CD4-positive, alpha-beta T cell (primary cell): ENCODE data around the gene DPAGT1. TPM values are rescaled to one million over a fixed set of nuclear protein-coding genes. Genes with fewer than 3 reads are reported as not detected.

Source experiments
- ATAC-seq: fragments of 200-7000 bp; cut with Tn5 transposase; one replicate; pipeline ENCODE4 v1.10.0; 2022; ENCODE audit warnings: mild to moderate bottlenecking; ENCODE audit not compliant: poor library complexity
- CTCF ChIA-PET: fragments of 350-600 bp; sonication (Branson Sonifier 250); formaldehyde crosslinking; loops from one replicate; lab custom pipeline; 2021; ENCODE audit warnings: antibody characterized with exemption, inconsistent platforms; lab: Charles Lee
- POLR2A ChIA-PET: fragments of 350-600 bp; sonication (Branson Sonifier 250); formaldehyde crosslinking; loops from one replicate; lab custom pipeline; 2021; ENCODE audit warnings: antibody characterized with exemption, inconsistent platforms; lab: Charles Lee
- DNase-seq, 14 experiments: peaks; one replicate each; pipeline ENCODE4 v3.0.0-alpha.2; 2013 to 2020; ENCODE audit warnings: mixed read lengths in 2 of 14
- H3K27ac ChIP-seq, 2 donors: one replicate each; pipeline versions ENCODE4 v1.5.1 to v1.7.0; 2013; ENCODE audit warnings: low read length in 2 of 2, low read depth in 1 of 2, mild to moderate bottlenecking in 1 of 2
- H3K27me3 ChIP-seq, 2 experiments: 1 replicate in 1 of 2; 2 replicates in 1 of 2; pipeline versions ENCODE4 v1.6.1 to v1.7.0; 2013; ENCODE audit warnings: low read length in 2 of 2, control low read depth in 1 of 2, mild to moderate bottlenecking in 1 of 2, moderate library complexity in 1 of 2; ENCODE audit not compliant: insufficient read depth in 2 of 2, control insufficient read depth in 1 of 2
- H3K36me3 ChIP-seq: one replicate; pipeline ENCODE4 v1.6.1; 2013; ENCODE audit warnings: low read length, control low read depth; ENCODE audit not compliant: insufficient read depth
- H3K4me1 ChIP-seq: one replicate; pipeline ENCODE4 v1.6.1; 2013; ENCODE audit warnings: low read length, control low read depth; ENCODE audit not compliant: insufficient read depth
- H3K4me3 ChIP-seq: one replicate; pipeline ENCODE4 v1.5.1; 2013; ENCODE audit warnings: mild to moderate bottlenecking, low read length, moderate library complexity
- H3K9me3 ChIP-seq, 2 experiments: 1 replicate in 1 of 2; 2 replicates in 1 of 2; pipeline versions ENCODE4 v1.6.1 to v1.7.0; 2013; ENCODE audit warnings: low read length in 2 of 2, mild to moderate bottlenecking in 2 of 2, control low read depth in 1 of 2, moderate library complexity in 1 of 2; ENCODE audit not compliant: control insufficient read depth in 1 of 2, insufficient read depth in 1 of 2
- H3K27ac Mint-ChIP-seq: one replicate; pipeline ENCODE4 v1.8.0; 2020; ENCODE audit warnings: mixed read lengths
- H3K27me3 Mint-ChIP-seq: one replicate; pipeline ENCODE4 v1.8.0; 2021; ENCODE audit warnings: mixed read lengths
- H3K36me3 Mint-ChIP-seq: one replicate; pipeline ENCODE4 v1.8.0; 2021; ENCODE audit warnings: low read depth, mixed read lengths
- H3K4me1 Mint-ChIP-seq: one replicate; pipeline ENCODE4 v1.8.0; 2021; ENCODE audit warnings: low read depth, mixed read lengths
- H3K4me3 Mint-ChIP-seq: one replicate; pipeline ENCODE4 v1.8.0; 2020; ENCODE audit warnings: mild to moderate bottlenecking, mixed read lengths
- H3K9me3 Mint-ChIP-seq: one replicate; pipeline ENCODE4 v1.8.0; 2020; ENCODE audit warnings: mixed read lengths
- CTCF ChIP-seq: fragments of 200-600 bp; IDR thresholded peaks from one replicate; pipeline ENCODE4 v1.8.0; 2022; ENCODE audit warnings: antibody characterized with exemption, mild to moderate bottlenecking
- intact Hi-C, 2 experiments: fragments of 100-400 bp; cut with DNase I in 1 of 2; cut with micrococcal nuclease in 1 of 2; formaldehyde crosslinking; loops; one replicate each; pipeline versions ENCODE4 v1.15.1 to v1.9.0; 2023 to 2025; cut with DNase I, micrococcal nuclease
- total RNA-seq, 174 experiments: library from RNA in 2 of 174; stranded (reverse) in 2 of 174; gene quantifications; one replicate each; pipeline ENCODE4 v1.2.3 and lab custom pipeline; 2021 to 2026

DPAGT1 gene
- total RNA-seq, 2 experiments from 2014 or later, result 9.5 to 11.7 TPM

- ATAC-seq (no peak), DNase-seq (no peak)
- Histone ChIP-seq H3K4me3 (peak overlapping the region; percentile 92), H3K27me3 (no peaks in the 10 kb centered on the region), H3K4me1 (peaks cover 27% of the 10 kb centered on the region), H3K36me3 (peaks cover 28% of the 10 kb centered on the region), H3K27ac (peak overlapping the region; percentile 58 to 75), H3K9me3 (no peaks in the 10 kb centered on the region)
- no peak for TF ChIP-seq CTCF
- Mint-ChIP-seq H3K27me3 (no peaks in the 10 kb centered on the region), H3K9me3 (no peaks in the 10 kb centered on the region), H3K36me3 (peaks cover 37% of the 10 kb centered on the region), H3K4me1 (peaks cover 49% of the 10 kb centered on the region), H3K4me3 (peak overlapping the region; percentile 91), H3K27ac (peak overlapping the region; percentile 85)
- intact Hi-C loops, result loop anchor here (1.0 to 5.0 kb wide), 7 partner anchors 13 to 54 kb away; partner anchors contain the start of genes VPS11 (in 2 of the 2) and NLRX1 (in 1 of the 2)
- POLR2A ChIA-PET, result interaction anchor here (0.7 to 4.3 kb wide), 12 partner anchors 10 to 331 kb away, joined by 3 to 59 read pairs (median 14); partner anchors contain the start of genes C2CD2L, CBL, DDX6 and DPAGT1
- CTCF ChIA-PET, result interaction anchor here (0.6 to 1.5 kb wide), 3 partner anchors 47 to 1015 kb away, joined by 3 to 4 read pairs (median 3); no protein-coding TSS in a partner anchor
Observed at GRCh38 chr11:119121811-119122124, 20.1 kb upstream of the DPAGT1 start.

- Histone ChIP-seq H3K36me3 (peaks cover 33% of the 10 kb centered on the region), H3K4me1 (peaks cover 29% of the 10 kb centered on the region), H3K27ac (peak within 1 kb of the TSS; percentile 75 to 76), H3K4me3 (peak within 1 kb of the TSS; percentile 92), H3K9me3 (no peaks in the 10 kb centered on the region), H3K27me3 (no peaks in the 10 kb centered on the region)
- peak within 1 kb of the TSS; percentile 91 for H3K4me3 Mint-ChIP-seq
- intact Hi-C loops, result loop anchor here (1.0 to 5.0 kb wide), 6 partner anchors 19 to 54 kb away; partner anchors contain the start of genes VPS11 (in 2 of the 2) and NLRX1 (in 1 of the 2)
- ATAC-seq (peak; percentile 96), DNase-seq (peak; percentile 99 to 100 (median 100))
- POLR2A ChIA-PET, result interaction anchor here (0.7 to 4.3 kb wide), 12 partner anchors 10 to 330 kb away, joined by 3 to 59 read pairs (median 14); partner anchors contain the start of genes C2CD2L, CBL, DDX6 and DPAGT1
- H3K27me3 Mint-ChIP-seq, result no peaks in the 10 kb centered on the region
- peaks cover 47% of the 10 kb centered on the region for H3K4me1 Mint-ChIP-seq
- CTCF ChIA-PET, result interaction anchor here (1.1 to 1.5 kb wide), 4 partner anchors 13 to 65 kb away, joined by 3 to 4 read pairs (median 3); a partner anchor contains a TSS
- peaks cover 31% of the 10 kb centered on the region for H3K36me3 Mint-ChIP-seq
- no peaks in the 10 kb centered on the region for H3K9me3 Mint-ChIP-seq
- TF ChIP-seq CTCF, result no peak
- H3K27ac Mint-ChIP-seq, result peak within 1 kb of the TSS; percentile 85
Observed at GRCh38 chr11:119121008-119121810, 19.6 kb upstream of the DPAGT1 start, which contains the start of gene HINFP. Gene HINFP, plus strand, starts transcription at chr11:119121580. Its CDS starts 5,365 bp downstream, at chr11:119126945.

GRCh38 chr11:119120639-119121007, 19.0 kb upstream of the DPAGT1 start:
- peaks cover 35% of the 10 kb centered on the region for H3K36me3 Mint-ChIP-seq
- ATAC-seq (no peak), DNase-seq (peak in 1 of 14 experiments; percentile 20)
- peak overlapping the region; percentile 91 for H3K4me3 Mint-ChIP-seq
- intact Hi-C loops, result loop anchor here (1.0 to 5.0 kb wide), 6 partner anchors 18 to 53 kb away; partner anchors contain the start of genes VPS11 (in 2 of the 2) and NLRX1 (in 1 of the 2)
- no peaks in the 10 kb centered on the region for H3K27me3 Mint-ChIP-seq
- Histone ChIP-seq H3K36me3 (peaks cover 34% of the 10 kb centered on the region), H3K9me3 (no peaks in the 10 kb centered on the region), H3K4me1 (peaks cover 34% of the 10 kb centered on the region), H3K27me3 (no peaks in the 10 kb centered on the region), H3K4me3 (peak overlapping the region; percentile 92), H3K27ac (peak overlapping the region; percentile 75 to 76)
- ChIA-PET POLR2A (interaction anchor here (1.2 to 4.3 kb wide), 8 partner anchors 9 to 85 kb away, joined by 6 to 59 read pairs (median 16); partner anchors contain the start of genes C2CD2L, CBL, DPAGT1 and HMBS), CTCF (interaction anchor here (1.1 to 1.5 kb wide), 3 partner anchors 14 to 64 kb away, joined by 3 read pairs; a partner anchor contains a TSS)
- H3K4me1 Mint-ChIP-seq, result peaks cover 53% of the 10 kb centered on the region
- no peak for TF ChIP-seq CTCF
- H3K27ac Mint-ChIP-seq, result peak overlapping the region; percentile 85
- H3K9me3 Mint-ChIP-seq, result no peaks in the 10 kb centered on the region
